Keratinocyte (primary cell): ENCODE results near the gene MRTFB.

Experiments used
- CTCF ChIP-seq, 3 experiments: IDR thresholded peaks in 1 of 3; conservative IDR thresholded peaks in 1 of 3; optimal IDR thresholded peaks in 1 of 3; 2 replicates in 2 of 3; 3 replicates in 1 of 3; pipeline versions ENCODE3 to v1.5.1; 2011; ENCODE audit warnings: low read length in 3 of 3, mild to moderate bottlenecking in 3 of 3, moderate library complexity in 2 of 3, control low read depth in 1 of 3, inconsistent platforms in 1 of 3; ENCODE audit not compliant: insufficient read depth in 2 of 3; ENCODE audit errors: extremely low read depth in 1 of 3
- EZH2 ChIP-seq: IDR thresholded peaks from one replicate; pipeline ENCODE4 v1.6.1; 2012; ENCODE audit warnings: inconsistent platforms, mild to moderate bottlenecking, low read length, moderate library complexity

- no peak for TF ChIP-seq CTCF (optimal IDR thresholded peaks at IDR 0.05 in 1 of 3, IDR thresholded peaks at IDR 0.05 in 1 of 3, conservative IDR thresholded peaks at IDR 0.05 in 1 of 3; ENCODE audit: extremely low read depth in 1 of 3, insufficient read depth in 2 of 3, low read length in 3 of 3)
- TF ChIP-seq EZH2: no peak
These were observed 32.0 kb downstream of the MRTFB start for GRCh38 chr16:14102925-14103720.
